OCI-LY3 (cell line): ENCODE data around the gene ARHGEF28.

Source experiments
- H2AFZ ChIP-seq: fragments of 200-600, 300-600 bp; shearing (Covaris generic); 2 replicates; pipeline ENCODE4 v1.6.0; 2014; ENCODE audit warnings: antibody characterized with exemption, low read depth, low read length
- H3K27ac ChIP-seq: fragments of 200-600, 300-600 bp; sonication (generic); 2 replicates; pipeline ENCODE4 v1.5.1; 2014; ENCODE audit warnings: mild to moderate bottlenecking, low read length, moderate library complexity, mixed read lengths
- H3K27me3 ChIP-seq: fragments of 200-600, 300-600 bp; sonication (generic); 2 replicates; pipeline ENCODE4 v1.6.1; 2014; ENCODE audit warnings: low read depth, low read length, mixed read lengths
- H3K36me3 ChIP-seq: fragments of 200-600, 300-600 bp; sonication (generic); replicated peaks from 2 replicates; pipeline ENCODE3; 2014; ENCODE audit warnings: low read depth, low read length, mixed read lengths
- H3K4me1 ChIP-seq: fragments of 300-600, 200-600 bp; sonication (generic); 2 replicates; pipeline ENCODE4 v1.6.1; 2014; ENCODE audit warnings: low read length, mixed read lengths
- H3K4me2 ChIP-seq: fragments of 200-600, 300-600 bp; sonication (generic); 2 replicates; pipeline ENCODE4 v1.6.1; 2014; ENCODE audit warnings: low read length, mixed read lengths
- H3K4me3 ChIP-seq: fragments of 300-600, 200-600 bp; sonication (generic); 2 replicates; pipeline ENCODE4 v1.5.1; 2014; ENCODE audit warnings: antibody characterized with exemption, mild to moderate bottlenecking, low read length, moderate library complexity
- H3K79me2 ChIP-seq: fragments of 300-600, 200-600 bp; shearing (Covaris generic); 2 replicates; pipeline ENCODE4 v1.6.1; 2014; ENCODE audit warnings: mild to moderate bottlenecking, low read length, mixed read lengths
- H3K9ac ChIP-seq: fragments of 300-600, 200-600 bp; shearing (Covaris generic); 2 replicates; pipeline ENCODE4 v1.6.0; 2014; ENCODE audit warnings: mild to moderate bottlenecking, low read length, moderate library complexity
- H3K9me3 ChIP-seq: fragments of 200-600, 300-600 bp; shearing (Covaris generic); 2 replicates; pipeline ENCODE4 v1.6.1; 2014; ENCODE audit warnings: low read length, mixed read lengths; ENCODE audit not compliant: insufficient read depth
- H4K20me1 ChIP-seq: fragments of 200-600, 300-600 bp; sonication (generic); 2 replicates; pipeline ENCODE4 v1.6.1; 2016; ENCODE audit warnings: low read length, mixed read lengths; ENCODE audit not compliant: insufficient read depth
- EZH2phosphoT487 ChIP-seq: fragments of 200-600 bp; shearing (Covaris generic); IDR thresholded peaks from 2 replicates; pipeline ENCODE4 v1.6.1; 2018; ENCODE audit warnings: antibody characterized with exemption, mixed run types, low read depth
- TF ChIP-seq, protein P1 (sequence below): fragments of 200-600, 300-600 bp; sonication (generic); IDR thresholded peaks from 2 replicates; pipeline ENCODE4 v1.5.1; 2014; ENCODE audit warnings: antibody characterized with exemption, low read length, low read depth

The ARHGEF28 gene

DNA sequence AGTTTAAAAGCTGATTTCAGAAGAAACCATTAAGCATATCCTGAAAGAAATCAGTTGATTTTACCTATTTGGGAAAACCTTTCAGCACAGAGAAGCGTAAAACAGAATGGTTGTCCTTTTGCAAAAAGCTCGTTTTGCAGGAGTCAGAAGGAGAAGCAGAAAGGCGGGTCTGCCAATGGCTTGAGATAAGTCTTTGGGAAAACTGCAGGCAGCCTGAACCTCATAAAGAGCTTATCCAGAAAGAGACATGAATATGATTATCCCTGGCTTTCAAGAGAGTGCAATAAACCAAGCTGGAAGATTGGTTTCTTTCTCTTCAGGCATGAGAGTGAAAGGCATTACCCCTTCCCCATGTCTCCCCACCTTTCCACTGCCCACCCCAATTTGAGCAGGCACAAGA lies 353.3 kb downstream of the ARHGEF28 start:
- Histone ChIP-seq H3K4me1 (no peaks in the 10 kb centered on the region), H2AFZ (no peak overlapping the region), H3K27ac (no peak overlapping the region), H3K4me2 (no peak overlapping the region), H3K79me2 (no peaks in the 10 kb centered on the region), H3K9ac (no peak overlapping the region), H3K9me3 (no peaks in the 10 kb centered on the region), H3K4me3 (no peak overlapping the region), H4K20me1 (no peaks in the 10 kb centered on the region), H3K36me3 (no peaks in the 10 kb centered on the region), H3K27me3 (0 out of 2 replicates have a peak, but pooled peaks cover 5% of the 10 kb centered on the region)
- no peak for TF ChIP-seq EZH2phosphoT487
- TF ChIP-seq, protein P1, sequence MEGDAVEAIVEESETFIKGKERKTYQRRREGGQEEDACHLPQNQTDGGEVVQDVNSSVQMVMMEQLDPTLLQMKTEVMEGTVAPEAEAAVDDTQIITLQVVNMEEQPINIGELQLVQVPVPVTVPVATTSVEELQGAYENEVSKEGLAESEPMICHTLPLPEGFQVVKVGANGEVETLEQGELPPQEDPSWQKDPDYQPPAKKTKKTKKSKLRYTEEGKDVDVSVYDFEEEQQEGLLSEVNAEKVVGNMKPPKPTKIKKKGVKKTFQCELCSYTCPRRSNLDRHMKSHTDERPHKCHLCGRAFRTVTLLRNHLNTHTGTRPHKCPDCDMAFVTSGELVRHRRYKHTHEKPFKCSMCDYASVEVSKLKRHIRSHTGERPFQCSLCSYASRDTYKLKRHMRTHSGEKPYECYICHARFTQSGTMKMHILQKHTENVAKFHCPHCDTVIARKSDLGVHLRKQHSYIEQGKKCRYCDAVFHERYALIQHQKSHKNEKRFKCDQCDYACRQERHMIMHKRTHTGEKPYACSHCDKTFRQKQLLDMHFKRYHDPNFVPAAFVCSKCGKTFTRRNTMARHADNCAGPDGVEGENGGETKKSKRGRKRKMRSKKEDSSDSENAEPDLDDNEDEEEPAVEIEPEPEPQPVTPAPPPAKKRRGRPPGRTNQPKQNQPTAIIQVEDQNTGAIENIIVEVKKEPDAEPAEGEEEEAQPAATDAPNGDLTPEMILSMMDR, result no peak

DNA sequence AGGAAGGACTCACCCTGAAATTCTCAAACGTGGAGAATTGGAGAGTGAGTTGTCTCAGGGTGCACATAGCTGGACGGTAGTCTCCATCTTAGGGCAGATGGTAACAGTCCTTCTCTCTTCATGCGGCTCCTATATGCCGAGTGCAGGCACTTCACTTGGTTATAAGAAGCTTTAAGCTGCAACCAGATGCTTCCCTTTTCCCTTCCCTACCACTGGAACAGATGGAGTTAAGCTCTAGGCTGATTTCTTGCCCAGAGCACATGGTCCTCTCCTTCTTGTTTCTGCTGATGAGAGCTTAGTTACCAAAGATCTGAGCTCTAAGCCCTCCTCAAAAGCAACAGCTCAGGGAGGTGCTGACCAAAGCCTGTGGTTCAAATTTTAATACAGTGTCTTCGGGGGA lies 355.7 kb downstream of the ARHGEF28 start:
- Histone ChIP-seq H3K27me3 (0 out of 2 replicates have a peak, but pooled peaks cover 5% of the 10 kb centered on the region), H2AFZ (no peak overlapping the region), H3K4me1 (no peaks in the 10 kb centered on the region), H3K4me3 (no peak overlapping the region), H3K27ac (no peak overlapping the region), H3K9me3 (no peaks in the 10 kb centered on the region), H3K4me2 (no peak overlapping the region), H3K9ac (no peak overlapping the region), H4K20me1 (no peaks in the 10 kb centered on the region), H3K79me2 (no peaks in the 10 kb centered on the region), H3K36me3 (no peaks in the 10 kb centered on the region)
- TF ChIP-seq, protein P1, result no peak
- TF ChIP-seq EZH2phosphoT487, result no peak

DNA sequence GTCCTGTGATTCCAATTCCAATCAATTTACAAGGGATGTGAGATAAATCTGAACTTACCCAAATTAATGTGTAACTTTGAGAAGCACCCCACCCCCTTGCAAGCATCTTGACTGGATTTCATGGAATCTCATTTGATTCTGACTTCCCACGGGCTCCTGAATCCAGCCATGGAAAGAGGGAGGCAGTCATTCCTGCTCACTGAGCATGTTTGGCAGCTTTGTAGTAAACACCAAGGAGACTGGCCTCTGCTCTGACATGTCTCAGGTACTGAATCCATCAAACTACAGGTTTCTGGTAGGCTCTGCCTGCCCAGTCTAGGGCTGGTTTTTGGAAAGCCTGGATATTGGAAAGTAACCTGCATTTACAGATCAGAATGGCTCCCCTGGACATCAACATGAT lies 357.6 kb downstream of the ARHGEF28 start:
- Histone ChIP-seq H4K20me1 (no peaks in the 10 kb centered on the region), H3K4me1 (no peaks in the 10 kb centered on the region), H2AFZ (no peak overlapping the region), H3K79me2 (no peaks in the 10 kb centered on the region), H3K27ac (no peak overlapping the region), H3K9ac (no peak overlapping the region), H3K27me3 (0 out of 2 replicates have a peak, but pooled peaks cover 5% of the 10 kb centered on the region), H3K4me2 (no peak overlapping the region), H3K36me3 (no peaks in the 10 kb centered on the region), H3K9me3 (no peaks in the 10 kb centered on the region), H3K4me3 (no peak overlapping the region)
- TF ChIP-seq EZH2phosphoT487, result no peak
- TF ChIP-seq, protein P1, result no peak

DNA sequence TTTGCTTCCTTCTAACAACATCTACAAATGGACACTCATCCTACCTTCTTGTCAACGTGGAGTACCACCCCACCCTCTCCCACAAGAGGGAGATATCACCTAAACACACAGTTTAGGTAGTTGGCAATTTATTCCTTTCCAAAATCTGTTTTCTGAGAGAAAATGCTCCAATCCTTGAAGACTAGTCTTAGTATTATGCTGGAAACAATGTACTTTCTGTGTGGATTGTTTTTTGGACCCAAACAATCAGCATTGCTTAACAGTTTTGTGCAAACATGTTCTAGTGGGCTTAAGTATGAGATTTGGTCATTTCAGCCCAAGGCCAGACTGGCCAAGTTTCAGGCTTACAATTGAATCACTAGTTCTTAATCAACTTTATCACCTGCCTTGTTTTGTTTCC lies 359.1 kb downstream of the ARHGEF28 start:
- Histone ChIP-seq H3K4me3 (no peak overlapping the region), H3K9ac (no peak overlapping the region), H3K79me2 (no peaks in the 10 kb centered on the region), H3K36me3 (no peaks in the 10 kb centered on the region), H3K4me2 (no peak overlapping the region), H4K20me1 (no peaks in the 10 kb centered on the region), H2AFZ (no peak overlapping the region), H3K4me1 (no peaks in the 10 kb centered on the region), H3K9me3 (no peaks in the 10 kb centered on the region), H3K27ac (no peak overlapping the region), H3K27me3 (0 out of 2 replicates have a peak, but pooled peaks cover 7% of the 10 kb centered on the region)
- TF ChIP-seq, protein P1, result no peak
- no peak for TF ChIP-seq EZH2phosphoT487
